Brain microvascular endothelial cell (primary cell): ENCODE data around the gene UGT8.

Experiments
- DNase-seq: peaks from one replicate; pipeline ENCODE4 v3.0.0-alpha.2; 2020
- H3K27ac ChIP-seq: fragments of 250-450 bp; sonication (Bioruptor Pico); 2 replicates; pipeline ENCODE4 v1.5.1; 2020; ENCODE audit warnings: mild to moderate bottlenecking, moderate library complexity
- H3K27me3 ChIP-seq: fragments of 250-450 bp; sonication (Bioruptor Pico); replicated peaks from 2 replicates; pipeline ENCODE4 v1.5.1; 2020; ENCODE audit warnings: mild to moderate bottlenecking
- H3K36me3 ChIP-seq: fragments of 250-450 bp; sonication (Bioruptor Pico); replicated peaks from 2 replicates; pipeline ENCODE4 v1.5.1; 2020; ENCODE audit warnings: mild to moderate bottlenecking
- H3K4me3 ChIP-seq: 2 replicates; pipeline ENCODE4 v1.5.1; 2011; ENCODE audit warnings: low read depth, mild to moderate bottlenecking, control low read depth, low read length, moderate library complexity
- in situ Hi-C: cut with HindIII; loops from 2 replicates; pipeline ENCODE4 v1.10.0; 2017; ENCODE audit warnings: low sequenced_read_pairs, low pct_ligation_motif_present
- TF ChIP-seq, protein P1 (sequence below): IDR thresholded peaks from 2 replicates; pipeline ENCODE4 v1.5.1; 2011; ENCODE audit warnings: low read depth, mild to moderate bottlenecking, moderate library complexity, low read length, control low read depth, inconsistent platforms; ENCODE audit errors: missing control alignments

UGT8 gene

GRCh38 chr4:114684462-114684861, 85.9 kb downstream of the UGT8 start:
- no peaks in the 10 kb centered on the region for H3K27me3 ChIP-seq
- TF ChIP-seq, protein P1, sequence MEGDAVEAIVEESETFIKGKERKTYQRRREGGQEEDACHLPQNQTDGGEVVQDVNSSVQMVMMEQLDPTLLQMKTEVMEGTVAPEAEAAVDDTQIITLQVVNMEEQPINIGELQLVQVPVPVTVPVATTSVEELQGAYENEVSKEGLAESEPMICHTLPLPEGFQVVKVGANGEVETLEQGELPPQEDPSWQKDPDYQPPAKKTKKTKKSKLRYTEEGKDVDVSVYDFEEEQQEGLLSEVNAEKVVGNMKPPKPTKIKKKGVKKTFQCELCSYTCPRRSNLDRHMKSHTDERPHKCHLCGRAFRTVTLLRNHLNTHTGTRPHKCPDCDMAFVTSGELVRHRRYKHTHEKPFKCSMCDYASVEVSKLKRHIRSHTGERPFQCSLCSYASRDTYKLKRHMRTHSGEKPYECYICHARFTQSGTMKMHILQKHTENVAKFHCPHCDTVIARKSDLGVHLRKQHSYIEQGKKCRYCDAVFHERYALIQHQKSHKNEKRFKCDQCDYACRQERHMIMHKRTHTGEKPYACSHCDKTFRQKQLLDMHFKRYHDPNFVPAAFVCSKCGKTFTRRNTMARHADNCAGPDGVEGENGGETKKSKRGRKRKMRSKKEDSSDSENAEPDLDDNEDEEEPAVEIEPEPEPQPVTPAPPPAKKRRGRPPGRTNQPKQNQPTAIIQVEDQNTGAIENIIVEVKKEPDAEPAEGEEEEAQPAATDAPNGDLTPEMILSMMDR, result no peak
- H3K4me3 ChIP-seq, result no peak overlapping the region
- no peaks in the 10 kb centered on the region for H3K36me3 ChIP-seq
- no peak overlapping the region for H3K27ac ChIP-seq
- DNase-seq, result no peak
- in situ Hi-C loops, result no loop called here

DNA sequence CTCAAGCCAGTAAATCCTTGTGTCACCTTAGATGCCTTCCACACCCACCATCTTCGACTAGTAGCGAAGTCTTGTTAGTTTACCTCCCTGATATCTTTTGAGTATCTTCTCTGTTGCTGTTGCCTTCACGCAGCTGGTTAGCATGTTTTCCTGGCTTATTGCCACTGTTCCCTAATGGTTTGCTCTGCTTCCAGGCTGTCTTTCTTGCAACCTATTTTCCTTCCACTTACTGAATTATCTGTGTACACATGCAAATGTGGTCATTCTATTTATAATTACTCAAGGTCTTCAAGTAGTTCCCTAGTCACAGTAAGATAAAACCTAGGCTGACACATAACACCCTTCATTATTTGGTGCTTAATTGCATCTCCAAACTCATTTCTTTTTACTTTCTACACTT, 89.5 kb downstream of the UGT8 start:
- Histone ChIP-seq H3K27ac (no peak overlapping the region), H3K27me3 (no peaks in the 10 kb centered on the region), H3K36me3 (no peaks in the 10 kb centered on the region), H3K4me3 (no peak overlapping the region)
- in situ Hi-C loops, result no loop called here
- TF ChIP-seq, protein P1, result no peak
- no peak for DNase-seq

GRCh38 chr4:114690571-114690970, 92.0 kb downstream of the UGT8 start:
- TF ChIP-seq, protein P1, result no peak
- H3K27me3 ChIP-seq, result no peaks in the 10 kb centered on the region
- H3K27ac ChIP-seq, result no peak overlapping the region
- no peak overlapping the region for H3K4me3 ChIP-seq
- in situ Hi-C loops, result no loop called here
- H3K36me3 ChIP-seq, result no peaks in the 10 kb centered on the region
- DNase-seq, result no peak

- Histone ChIP-seq H3K4me3 (no peak overlapping the region), H3K36me3 (no peaks in the 10 kb centered on the region), H3K27me3 (no peaks in the 10 kb centered on the region), H3K27ac (no peak overlapping the region)
- in situ Hi-C loops, result no loop called here
- no peak for DNase-seq
- TF ChIP-seq, protein P1, result no peak
Observed at GRCh38 chr4:114691865-114692264, 93.3 kb downstream of the UGT8 start.

DNA sequence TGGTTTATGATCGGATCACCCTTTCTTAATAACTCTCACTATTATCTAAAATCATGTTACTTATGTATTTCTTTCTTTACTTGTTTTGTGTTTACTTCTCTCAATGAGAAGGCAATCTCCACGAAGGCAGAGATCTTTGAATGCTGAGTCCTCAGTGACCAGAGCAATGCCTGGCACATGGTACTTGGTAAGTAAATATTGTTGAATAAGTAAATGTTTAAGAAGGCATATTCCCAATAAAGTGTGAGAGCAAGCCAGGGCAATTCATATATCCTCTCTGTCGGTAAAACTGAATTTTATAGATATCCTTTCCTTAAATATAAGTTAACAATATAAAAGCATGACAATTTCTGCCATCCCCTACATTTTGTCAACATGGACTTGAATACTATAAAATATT, 94.4 kb downstream of the UGT8 start:
- no peak overlapping the region for H3K27ac ChIP-seq
- TF ChIP-seq, protein P1, result no peak
- no peaks in the 10 kb centered on the region for H3K27me3 ChIP-seq
- no peak for DNase-seq
- H3K36me3 ChIP-seq, result no peaks in the 10 kb centered on the region
- in situ Hi-C loops, result no loop called here
- H3K4me3 ChIP-seq, result no peak overlapping the region

GRCh38 chr4:114694770-114695169, 96.2 kb downstream of the UGT8 start:
- H3K27ac ChIP-seq, result no peak overlapping the region
- TF ChIP-seq, protein P1, result peak; percentile 46
- DNase-seq, result peak; percentile 3
- H3K36me3 ChIP-seq, result no peaks in the 10 kb centered on the region
- H3K4me3 ChIP-seq, result no peak overlapping the region
- in situ Hi-C loops, result no loop called here
- H3K27me3 ChIP-seq, result no peaks in the 10 kb centered on the region
